ENCODE results near the gene UST.

Gene UST, protein sequence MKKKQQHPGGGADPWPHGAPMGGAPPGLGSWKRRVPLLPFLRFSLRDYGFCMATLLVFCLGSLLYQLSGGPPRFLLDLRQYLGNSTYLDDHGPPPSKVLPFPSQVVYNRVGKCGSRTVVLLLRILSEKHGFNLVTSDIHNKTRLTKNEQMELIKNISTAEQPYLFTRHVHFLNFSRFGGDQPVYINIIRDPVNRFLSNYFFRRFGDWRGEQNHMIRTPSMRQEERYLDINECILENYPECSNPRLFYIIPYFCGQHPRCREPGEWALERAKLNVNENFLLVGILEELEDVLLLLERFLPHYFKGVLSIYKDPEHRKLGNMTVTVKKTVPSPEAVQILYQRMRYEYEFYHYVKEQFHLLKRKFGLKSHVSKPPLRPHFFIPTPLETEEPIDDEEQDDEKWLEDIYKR

GRCh38 chr6:148746363-148747144, at the start of gene UST:
UST (plus strand) TSS chr6:148747030; CDS start chr6:148747431, 401 bp downstream.
- H3K27me3 ChIP-seq (replicated peaks; ENCODE audit: control insufficient read depth, insufficient read depth, low read length): no peaks in the 10 kb centered on the region
- H3K36me3 ChIP-seq (ENCODE audit: control insufficient read depth, insufficient read depth, low read length, severe bottlenecking): no peaks in the 10 kb centered on the region
- DNase-seq (ENCODE audit: low read depth): peak; percentile 96
- peak within 1 kb of the TSS; percentile 86 for H3K9ac ChIP-seq (ENCODE audit: low read length)
- peaks cover 17% of the 10 kb centered on the region for H3K4me1 ChIP-seq (ENCODE audit: control insufficient read depth, insufficient read depth, low read length)
- no peaks in the 10 kb centered on the region for H3K9me3 ChIP-seq (ENCODE audit: control insufficient read depth, low read length)
- peak within 1 kb of the TSS; percentile 85 for H3K4me3 ChIP-seq (ENCODE audit: low read length)

DNA sequence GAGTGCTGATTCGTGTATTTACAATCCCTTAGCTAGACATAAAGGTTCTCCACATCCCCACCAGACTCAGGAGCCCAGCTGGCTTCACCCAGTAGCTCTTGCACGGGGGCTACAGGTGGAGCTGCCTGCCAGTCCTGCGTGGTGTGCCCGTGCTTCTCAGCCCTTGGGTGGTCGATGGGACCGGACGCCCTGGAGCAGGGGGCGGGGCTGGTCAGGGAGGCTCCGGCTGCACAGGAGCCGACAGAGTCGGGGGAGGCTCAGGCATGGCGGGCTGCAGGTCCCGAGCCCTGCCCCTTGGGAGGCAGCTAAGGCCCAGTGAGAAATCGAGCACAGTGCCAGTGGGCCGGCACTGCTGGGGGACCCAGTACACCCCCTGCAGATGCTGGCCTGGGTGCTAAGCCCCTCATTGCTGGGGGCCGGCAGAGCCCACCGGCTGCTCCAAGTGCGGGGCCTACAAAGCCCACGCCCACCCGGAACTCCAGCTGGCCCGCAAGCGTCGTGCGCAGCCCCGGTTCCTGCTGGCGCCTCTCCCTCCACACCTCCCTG, 48.9 kb upstream of the UST start:
- Histone ChIP-seq H3K4me1 (ENCODE audit: control insufficient read depth, insufficient read depth, low read length) (peaks cover 25% of the 10 kb centered on the region), H3K9ac (ENCODE audit: low read length) (no peak overlapping the region), H3K4me3 (ENCODE audit: low read length) (no peak overlapping the region), H3K27me3 (replicated peaks; ENCODE audit: control insufficient read depth, insufficient read depth, low read length) (peaks cover 6% of the 10 kb centered on the region), H3K36me3 (ENCODE audit: control insufficient read depth, insufficient read depth, low read length, severe bottlenecking) (no peaks in the 10 kb centered on the region), H3K9me3 (ENCODE audit: control insufficient read depth, low read length) (no peaks in the 10 kb centered on the region)
- DNase-seq (ENCODE audit: low read depth): no peak

DNA sequence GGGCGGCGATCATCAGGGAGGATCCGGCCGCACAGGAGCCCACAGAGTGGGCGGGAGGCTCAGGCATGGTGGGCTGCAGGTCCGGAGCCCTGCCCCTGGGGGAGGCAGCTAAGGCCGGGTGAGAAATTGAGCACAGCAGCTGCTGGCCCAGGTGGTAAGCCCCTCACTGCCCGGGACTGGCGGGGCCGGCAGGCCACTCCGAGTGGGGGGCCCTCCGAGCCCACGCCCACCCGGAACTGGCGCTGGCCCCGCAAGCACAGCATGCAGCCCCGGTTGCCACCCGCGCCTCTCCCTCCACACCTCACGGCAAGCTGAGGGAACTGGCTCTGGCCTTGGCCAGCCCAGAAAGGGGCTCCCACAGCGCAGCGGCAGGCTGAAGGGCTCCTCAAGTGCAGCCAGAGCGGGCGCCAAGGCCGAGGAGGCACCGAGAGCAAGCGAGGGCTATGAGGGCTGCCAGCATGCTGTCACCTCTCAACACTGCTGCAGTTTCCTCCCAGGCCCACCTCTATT, 48.1 kb upstream of the UST start:
- no peak overlapping the region for H3K9ac ChIP-seq (ENCODE audit: low read length)
- H3K4me1 ChIP-seq (ENCODE audit: control insufficient read depth, insufficient read depth, low read length): peaks cover 25% of the 10 kb centered on the region
- H3K27me3 ChIP-seq (replicated peaks; ENCODE audit: control insufficient read depth, insufficient read depth, low read length): peaks cover 6% of the 10 kb centered on the region
- no peaks in the 10 kb centered on the region for H3K9me3 ChIP-seq (ENCODE audit: control insufficient read depth, low read length)
- no peaks in the 10 kb centered on the region for H3K36me3 ChIP-seq (ENCODE audit: control insufficient read depth, insufficient read depth, low read length, severe bottlenecking)
- no peak for DNase-seq (ENCODE audit: low read depth)
- no peak overlapping the region for H3K4me3 ChIP-seq (ENCODE audit: low read length)

DNA sequence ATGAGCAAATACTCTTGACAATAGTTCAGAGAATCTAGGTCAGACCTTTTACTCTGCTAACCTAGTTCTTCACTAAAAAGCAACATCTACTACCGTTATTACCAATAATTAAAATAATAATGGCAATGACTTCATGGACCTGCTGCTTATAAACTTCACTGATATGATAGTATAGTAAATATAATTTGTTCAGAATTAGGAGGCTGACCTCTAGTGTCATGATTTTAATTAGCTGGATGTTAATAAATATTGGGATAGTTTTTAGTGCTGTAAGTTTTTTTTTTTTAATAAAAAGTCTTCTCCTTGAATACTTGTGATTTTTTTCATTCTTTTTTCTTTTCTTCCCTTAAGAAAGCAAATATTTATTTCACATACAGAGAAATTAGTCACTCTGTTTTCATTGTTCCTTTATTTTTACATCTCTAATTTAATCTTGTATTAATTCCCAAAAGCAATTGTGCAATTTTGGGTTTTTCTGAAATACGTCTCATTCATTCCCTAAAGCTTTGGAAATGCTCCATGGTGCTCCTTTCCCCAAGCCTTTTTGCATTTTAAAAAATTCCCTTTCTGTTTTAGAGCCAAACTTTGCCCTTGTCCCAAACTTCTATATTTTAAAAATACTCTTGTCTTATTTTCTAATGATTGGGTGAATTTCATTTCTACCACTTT, 46.6 kb upstream of the UST start:
- H3K4me3 ChIP-seq (ENCODE audit: low read length): peak overlapping the region; percentile 72

GRCh38 chr6:148700741-148701311, 46.0 kb upstream of the UST start:
- Histone ChIP-seq H3K4me3 (ENCODE audit: low read length) (peak overlapping the region; percentile 72), H3K27me3 (replicated peaks; ENCODE audit: control insufficient read depth, insufficient read depth, low read length) (peaks cover 5% of the 10 kb centered on the region)
- DNase-seq (ENCODE audit: low read depth): peak; percentile 70

More for the DNA sequence above, 46.6 kb upstream of the UST start:
- peak; percentile 70 for DNase-seq (ENCODE audit: low read depth)
- Histone ChIP-seq H3K27me3 (replicated peaks; ENCODE audit: control insufficient read depth, insufficient read depth, low read length) (peaks cover 6% of the 10 kb centered on the region), H3K9me3 (ENCODE audit: control insufficient read depth, low read length) (no peaks in the 10 kb centered on the region), H3K36me3 (ENCODE audit: control insufficient read depth, insufficient read depth, low read length, severe bottlenecking) (no peaks in the 10 kb centered on the region), H3K9ac (ENCODE audit: low read length) (peak overlapping the region; percentile 78), H3K4me1 (ENCODE audit: control insufficient read depth, insufficient read depth, low read length) (peaks cover 25% of the 10 kb centered on the region)

DNA sequence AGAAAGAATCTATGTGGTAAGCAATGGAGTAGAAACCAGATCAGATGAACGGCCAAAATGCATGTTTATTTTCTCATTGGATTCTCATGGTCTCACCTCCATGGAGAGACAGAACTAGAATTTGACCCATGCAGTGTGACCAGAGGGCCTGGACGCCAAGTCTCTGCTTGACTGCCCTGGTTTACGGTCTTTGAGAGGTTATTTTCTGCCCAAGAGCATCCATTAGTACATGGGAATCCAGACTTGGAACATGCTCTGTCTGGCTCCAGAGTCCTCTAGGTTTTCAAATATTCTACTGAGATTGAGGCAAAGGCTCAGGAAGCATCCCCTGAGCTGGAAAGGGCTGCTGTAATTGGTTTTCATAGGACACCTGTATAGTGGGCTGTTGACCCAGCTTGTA, 45.5 kb upstream of the UST start:
- DNase-seq (ENCODE audit: low read depth): no peak
- peak overlapping the region; percentile 78 for H3K9ac ChIP-seq (ENCODE audit: low read length)
- peaks cover 25% of the 10 kb centered on the region for H3K4me1 ChIP-seq (ENCODE audit: control insufficient read depth, insufficient read depth, low read length)
- H3K27me3 ChIP-seq (replicated peaks; ENCODE audit: control insufficient read depth, insufficient read depth, low read length): no peaks in the 10 kb centered on the region
- H3K4me3 ChIP-seq (ENCODE audit: low read length): peak overlapping the region; percentile 72
- no peaks in the 10 kb centered on the region for H3K9me3 ChIP-seq (ENCODE audit: control insufficient read depth, low read length)
- H3K36me3 ChIP-seq (ENCODE audit: control insufficient read depth, insufficient read depth, low read length, severe bottlenecking): no peaks in the 10 kb centered on the region

More at GRCh38 chr6:148700741-148701311, 46.0 kb upstream of the UST start:
- no peaks in the 10 kb centered on the region for H3K9me3 ChIP-seq (ENCODE audit: control insufficient read depth, low read length)
- peaks cover 25% of the 10 kb centered on the region for H3K4me1 ChIP-seq (ENCODE audit: control insufficient read depth, insufficient read depth, low read length)
- peak overlapping the region; percentile 78 for H3K9ac ChIP-seq (ENCODE audit: low read length)
- no peaks in the 10 kb centered on the region for H3K36me3 ChIP-seq (ENCODE audit: control insufficient read depth, insufficient read depth, low read length, severe bottlenecking)

DNA sequence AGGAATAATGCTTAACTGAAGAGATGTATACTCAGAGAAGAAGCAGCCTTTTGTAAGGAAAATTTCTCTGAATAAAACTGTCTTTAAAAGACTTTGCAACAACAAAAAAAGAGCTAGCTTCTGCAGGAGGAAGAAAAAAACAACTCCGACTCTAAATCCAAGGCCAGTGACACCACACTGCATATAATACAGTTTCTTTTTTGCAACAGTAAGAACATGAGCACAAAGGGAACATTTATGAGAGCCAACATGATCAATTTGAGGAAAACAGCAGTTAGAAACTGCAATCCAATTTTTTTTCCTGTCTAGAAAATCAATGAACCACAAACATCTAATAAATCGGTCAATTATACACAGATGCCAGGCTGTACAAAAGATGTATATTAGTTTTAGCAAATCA, 42.9 kb upstream of the UST start:
- H3K27me3 ChIP-seq (replicated peaks; ENCODE audit: control insufficient read depth, insufficient read depth, low read length): no peaks in the 10 kb centered on the region
- no peak overlapping the region for H3K4me3 ChIP-seq (ENCODE audit: low read length)
- H3K36me3 ChIP-seq (ENCODE audit: control insufficient read depth, insufficient read depth, low read length, severe bottlenecking): no peaks in the 10 kb centered on the region
- no peaks in the 10 kb centered on the region for H3K9me3 ChIP-seq (ENCODE audit: control insufficient read depth, low read length)
- no peak overlapping the region for H3K9ac ChIP-seq (ENCODE audit: low read length)
- peaks cover 30% of the 10 kb centered on the region for H3K4me1 ChIP-seq (ENCODE audit: control insufficient read depth, insufficient read depth, low read length)
- DNase-seq (ENCODE audit: low read depth): no peak

DNA sequence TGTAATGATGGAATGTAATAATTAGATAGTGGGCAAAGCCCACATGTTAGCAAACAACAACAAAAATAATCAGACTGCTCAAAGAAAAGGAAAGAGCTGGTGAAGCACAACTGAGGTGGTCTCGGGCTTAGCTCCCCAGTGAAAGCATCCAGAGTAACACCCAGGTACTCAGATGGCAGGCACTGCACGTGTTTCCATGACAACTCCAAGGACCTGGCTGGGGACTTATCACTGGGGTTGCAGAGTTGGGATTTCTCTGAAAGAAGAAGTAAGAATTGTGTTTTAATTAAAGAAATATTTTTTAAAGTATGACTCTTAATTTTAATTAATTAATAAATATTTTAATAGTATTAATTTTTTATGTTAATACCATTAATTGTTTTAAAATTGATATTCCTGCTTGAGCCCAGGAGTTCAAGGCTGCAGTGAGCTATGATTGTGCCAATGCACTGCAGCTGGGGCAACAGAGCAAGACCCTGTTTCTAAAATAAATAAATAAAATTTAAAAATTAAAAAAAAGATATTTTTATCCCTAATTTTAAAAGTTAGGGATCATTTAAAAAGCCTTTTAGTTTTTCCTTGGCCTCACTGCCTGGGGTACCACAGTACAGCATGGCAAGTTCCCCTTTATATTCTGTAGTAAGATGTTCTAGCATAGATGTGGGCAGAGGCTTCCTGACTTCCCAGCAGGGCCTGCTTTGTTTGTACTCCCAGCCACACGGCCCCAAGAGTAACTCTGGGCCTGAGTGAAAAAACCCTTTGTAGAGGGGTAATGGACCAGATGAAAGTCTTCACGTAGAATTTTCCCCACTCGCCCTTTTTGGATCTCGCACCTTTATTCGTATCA, 42.2 kb upstream of the UST start:
- Histone ChIP-seq H3K36me3 (ENCODE audit: control insufficient read depth, insufficient read depth, low read length, severe bottlenecking) (no peaks in the 10 kb centered on the region), H3K9me3 (ENCODE audit: control insufficient read depth, low read length) (no peaks in the 10 kb centered on the region), H3K27me3 (replicated peaks; ENCODE audit: control insufficient read depth, insufficient read depth, low read length) (no peaks in the 10 kb centered on the region), H3K9ac (ENCODE audit: low read length) (no peak overlapping the region), H3K4me3 (ENCODE audit: low read length) (no peak overlapping the region), H3K4me1 (ENCODE audit: control insufficient read depth, insufficient read depth, low read length) (peaks cover 29% of the 10 kb centered on the region)
- DNase-seq (ENCODE audit: low read depth): no peak

GRCh38 chr6:148708707-148709106, 38.1 kb upstream of the UST start:
- Histone ChIP-seq H3K27me3 (replicated peaks; ENCODE audit: control insufficient read depth, insufficient read depth, low read length) (no peaks in the 10 kb centered on the region), H3K9me3 (ENCODE audit: control insufficient read depth, low read length) (peaks cover 3% of the 10 kb centered on the region), H3K4me1 (ENCODE audit: control insufficient read depth, insufficient read depth, low read length) (peaks cover 17% of the 10 kb centered on the region), H3K36me3 (ENCODE audit: control insufficient read depth, insufficient read depth, low read length, severe bottlenecking) (no peaks in the 10 kb centered on the region), H3K9ac (ENCODE audit: low read length) (no peak overlapping the region), H3K4me3 (ENCODE audit: low read length) (no peak overlapping the region)
- peak; percentile 28 for DNase-seq (ENCODE audit: low read depth)

GRCh38 chr6:148709577-148709976, 37.3 kb upstream of the UST start:
- no peak overlapping the region for H3K9ac ChIP-seq (ENCODE audit: low read length)
- H3K4me1 ChIP-seq (ENCODE audit: control insufficient read depth, insufficient read depth, low read length): peaks cover 20% of the 10 kb centered on the region
- H3K9me3 ChIP-seq (ENCODE audit: control insufficient read depth, low read length): peaks cover 3% of the 10 kb centered on the region
- H3K36me3 ChIP-seq (ENCODE audit: control insufficient read depth, insufficient read depth, low read length, severe bottlenecking): no peaks in the 10 kb centered on the region
- H3K4me3 ChIP-seq (ENCODE audit: low read length): no peak overlapping the region
- DNase-seq (ENCODE audit: low read depth): no peak
- H3K27me3 ChIP-seq (replicated peaks; ENCODE audit: control insufficient read depth, insufficient read depth, low read length): no peaks in the 10 kb centered on the region
